Left lung (tissue), 10 donors: Measurements from ENCODE around the gene ZFR2. TPM values are rescaled to one million over a fixed set of nuclear protein-coding genes. Genes with fewer than 3 reads are reported as not detected.

Source experiments
- ATAC-seq: fragments of 200-7000 bp; cut with Tn5 transposase; one replicate; pipeline ENCODE4 v1.9.1; 2020; ENCODE audit warnings: moderate library complexity
- DNase-seq, 4 donors: peaks; one replicate each; pipeline ENCODE4 v3.0.0-alpha.2; 2013 to 2020
- H3K27ac ChIP-seq, 2 donors: fragments of 200-600 bp; sonication (generic) in 1 of 2; one replicate each; pipeline versions ENCODE4 v1.5.0 to v1.8.0; 2020 to 2021
- H3K27me3 ChIP-seq, 2 donors: fragments of 200-600 bp; sonication (generic) in 1 of 2; one replicate each; pipeline versions ENCODE4 v1.5.0 to v1.8.0; 2020 to 2021
- H3K36me3 ChIP-seq, 2 donors: fragments of 200-600 bp; sonication (generic) in 1 of 2; one replicate each; pipeline versions ENCODE4 v1.5.0 to v1.8.0; 2020 to 2021
- H3K4me1 ChIP-seq, 2 donors: fragments of 200-600 bp; one replicate each; pipeline ENCODE4 v1.8.0; 2021
- H3K4me3 ChIP-seq, 2 donors: fragments of 200-600 bp; sonication (generic) in 1 of 2; one replicate each; pipeline versions ENCODE4 v1.5.0 to v1.8.0; 2020 to 2021; ENCODE audit warnings: mild to moderate bottlenecking in 1 of 2
- H3K9me3 ChIP-seq, 2 donors: fragments of 200-600 bp; sonication (generic) in 1 of 2; one replicate each; pipeline versions ENCODE4 v1.5.0 to v1.8.0; 2020 to 2021
- CTCF ChIP-seq, 2 donors: fragments of 200-600 bp; sonication (generic) in 1 of 2; IDR thresholded peaks; one replicate each; pipeline versions ENCODE4 v1.5.0 to v1.8.0; 2021; ENCODE audit warnings: antibody characterized with exemption in 2 of 2
- intact Hi-C, 2 donors: fragments of 100-400 bp; cut with DNase I; formaldehyde crosslinking; loops; one replicate each; pipeline versions ENCODE4 v1.11.2 to v1.14.2; 2022
- polyA plus RNA-seq, 6 donors: library from polyadenylated mRNA; unstranded; fragments of 120-200 nt; gene quantifications; one replicate each; pipeline ENCODE4 v1.2.1, GENCODE V29; 2013; ENCODE audit not compliant: insufficient read length in 6 of 6
- total RNA-seq, 2 donors: library from RNA; stranded (reverse); fragmentation: NEBNext Ultra II Directional; extraction: Animal tissue kit (Norgen Biotek cat#: 25700); gene quantifications; one replicate each; pipeline ENCODE4 v1.2.1, GENCODE V29; 2021
- donor health status: DM: no; HTN: yes; CAD: no.
- donor health status: DM: no; HTN: no; CAD: no.

Gene ZFR2
- total and polyA plus RNA-seq, 8 donors = 0.18 to 0.99 (median 0.51) TPM

GRCh38 chr19:3839941-3840340 is 28.9 kb downstream of the ZFR2 start:
- no peak overlapping the region for H3K27ac ChIP-seq
- ATAC-seq = no peak
- H3K9me3 ChIP-seq = no peaks in the 10 kb centered on the region
- no peaks in the 10 kb centered on the region for H3K4me1 ChIP-seq
- TF ChIP-seq CTCF (IDR thresholded peaks at IDR 0.05) = no peak
- H3K27me3 ChIP-seq = no peaks in the 10 kb centered on the region
- intact Hi-C loops = no loop called here
- H3K36me3 ChIP-seq = no peaks in the 10 kb centered on the region
- DNase-seq = no peak
- H3K4me3 ChIP-seq = no peak overlapping the region

GRCh38 chr19:3838661-3839060 is 30.2 kb downstream of the ZFR2 start:
- Histone ChIP-seq H3K4me1 (no peaks in the 10 kb centered on the region), H3K36me3 (no peaks in the 10 kb centered on the region), H3K9me3 (no peaks in the 10 kb centered on the region), H3K27me3 (peaks cover 0 to 9% of the 10 kb centered on the region in 2 donors), H3K4me3 (no peak overlapping the region), H3K27ac (no peak overlapping the region)
- no peak for DNase-seq
- TF ChIP-seq CTCF (IDR thresholded peaks at IDR 0.05) = no peak
- ATAC-seq = no peak
- intact Hi-C loops = no loop called here

GRCh38 chr19:3837922-3838321 is 30.9 kb downstream of the ZFR2 start:
- Histone ChIP-seq H3K27ac (no peak overlapping the region), H3K27me3 (peaks cover 0 to 16% of the 10 kb centered on the region in 2 donors), H3K9me3 (no peaks in the 10 kb centered on the region), H3K36me3 (no peaks in the 10 kb centered on the region), H3K4me3 (no peak overlapping the region), H3K4me1 (no peaks in the 10 kb centered on the region)
- ATAC-seq (no peak), DNase-seq (no peak)
- intact Hi-C loops = no loop called here
- no peak for TF ChIP-seq CTCF (IDR thresholded peaks at IDR 0.05)

- H3K36me3 ChIP-seq = no peaks in the 10 kb centered on the region
- no peak overlapping the region for H3K4me3 ChIP-seq
- no peak for TF ChIP-seq CTCF (IDR thresholded peaks at IDR 0.05)
- no peaks in the 10 kb centered on the region for H3K4me1 ChIP-seq
- peaks cover 0 to 20% of the 10 kb centered on the region in 2 donors for H3K27me3 ChIP-seq
- DNase-seq (no peak), ATAC-seq (no peak)
- no peaks in the 10 kb centered on the region for H3K9me3 ChIP-seq
- intact Hi-C loops = no loop called here
- no peak overlapping the region for H3K27ac ChIP-seq
These were observed 31.5 kb downstream of the ZFR2 start for GRCh38 chr19:3837332-3837731.

- Histone ChIP-seq H3K27me3 (peaks cover 0 to 24% of the 10 kb centered on the region in 2 donors), H3K4me1 (no peaks in the 10 kb centered on the region), H3K36me3 (no peaks in the 10 kb centered on the region), H3K4me3 (no peak overlapping the region), H3K9me3 (no peaks in the 10 kb centered on the region), H3K27ac (no peak overlapping the region)
- no peak for TF ChIP-seq CTCF (IDR thresholded peaks at IDR 0.05)
- intact Hi-C loops = no loop called here
- ATAC-seq (no peak), DNase-seq (no peak)
These were observed 32.0 kb downstream of the ZFR2 start for GRCh38 chr19:3836887-3837286.
